Measurements from ENCODE around the gene ATL2.

ATL2 gene

DNA sequence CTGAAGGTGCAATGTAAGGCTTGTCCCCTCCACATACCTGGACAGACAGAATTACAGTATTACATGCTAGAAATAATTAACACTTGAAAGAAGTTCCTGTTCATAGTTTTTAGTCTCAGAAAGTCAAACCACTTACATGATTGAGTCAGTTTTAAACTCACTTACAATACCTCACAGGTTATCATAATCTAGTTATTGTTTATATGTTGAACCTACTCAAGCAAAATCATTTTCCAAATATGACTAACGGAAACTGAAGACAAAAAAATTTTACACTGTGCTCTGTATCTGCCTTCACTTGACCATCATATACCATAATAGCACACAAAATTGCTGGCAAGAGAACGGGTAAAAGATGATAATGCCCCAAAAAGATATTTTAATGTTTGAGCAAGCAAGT lies 78.5 kb downstream of the ATL2 start:
- H3K27ac ChIP-seq = no peak overlapping the region
- TF ChIP-seq, protein P1, sequence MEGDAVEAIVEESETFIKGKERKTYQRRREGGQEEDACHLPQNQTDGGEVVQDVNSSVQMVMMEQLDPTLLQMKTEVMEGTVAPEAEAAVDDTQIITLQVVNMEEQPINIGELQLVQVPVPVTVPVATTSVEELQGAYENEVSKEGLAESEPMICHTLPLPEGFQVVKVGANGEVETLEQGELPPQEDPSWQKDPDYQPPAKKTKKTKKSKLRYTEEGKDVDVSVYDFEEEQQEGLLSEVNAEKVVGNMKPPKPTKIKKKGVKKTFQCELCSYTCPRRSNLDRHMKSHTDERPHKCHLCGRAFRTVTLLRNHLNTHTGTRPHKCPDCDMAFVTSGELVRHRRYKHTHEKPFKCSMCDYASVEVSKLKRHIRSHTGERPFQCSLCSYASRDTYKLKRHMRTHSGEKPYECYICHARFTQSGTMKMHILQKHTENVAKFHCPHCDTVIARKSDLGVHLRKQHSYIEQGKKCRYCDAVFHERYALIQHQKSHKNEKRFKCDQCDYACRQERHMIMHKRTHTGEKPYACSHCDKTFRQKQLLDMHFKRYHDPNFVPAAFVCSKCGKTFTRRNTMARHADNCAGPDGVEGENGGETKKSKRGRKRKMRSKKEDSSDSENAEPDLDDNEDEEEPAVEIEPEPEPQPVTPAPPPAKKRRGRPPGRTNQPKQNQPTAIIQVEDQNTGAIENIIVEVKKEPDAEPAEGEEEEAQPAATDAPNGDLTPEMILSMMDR (IDR thresholded peaks at IDR 0.05; ENCODE audit: low read depth, low read length) = no peak
- H3K36me3 ChIP-seq = peaks cover 71% of the 10 kb centered on the region

DNA sequence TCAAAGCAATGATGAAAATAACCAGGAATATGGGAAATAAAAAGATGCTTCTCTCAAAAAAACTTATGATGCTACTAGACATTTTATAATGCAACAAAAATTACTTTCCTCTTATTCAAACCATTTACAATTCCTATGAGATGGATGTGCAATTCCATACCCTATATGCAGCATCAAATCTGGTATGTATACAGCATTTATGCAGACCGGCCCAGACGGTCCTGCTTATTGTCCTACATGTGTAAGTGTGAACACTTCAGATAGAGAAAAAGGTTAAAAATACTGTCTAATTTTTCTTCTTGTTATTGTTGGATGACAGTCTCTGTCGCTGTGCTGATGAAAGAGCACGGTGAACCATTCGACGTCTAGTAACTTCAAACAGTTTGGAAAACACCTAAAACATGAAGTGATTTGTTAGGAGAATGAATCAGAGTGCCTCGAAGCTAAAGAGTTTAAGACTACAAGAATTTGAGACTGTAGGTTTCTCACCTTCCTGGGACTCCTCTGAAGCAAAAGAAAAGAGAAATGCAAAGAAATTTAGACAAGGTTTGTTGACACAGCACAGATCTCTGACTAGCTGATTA lies 80.8 kb downstream of the ATL2 start:
- TF ChIP-seq, protein P1 (IDR thresholded peaks at IDR 0.05; ENCODE audit: low read depth, low read length) = no peak
- DNase-seq = no peak
- Histone ChIP-seq H3K4me3 (ENCODE audit: low read depth, low read length) (no peak overlapping the region), H3K27me3 (ENCODE audit: insufficient read depth, low read depth, severe bottlenecking) (no peaks in the 10 kb centered on the region), H3K27ac (no peak overlapping the region), H3K36me3 (peaks cover 55% of the 10 kb centered on the region), H3K9me3 (ENCODE audit: severe bottlenecking) (no peaks in the 10 kb centered on the region)

More for the DNA sequence above, 78.5 kb downstream of the ATL2 start:
- no peaks in the 10 kb centered on the region for H3K9me3 ChIP-seq (ENCODE audit: severe bottlenecking)
- DNase-seq = no peak
- no peak overlapping the region for H3K4me3 ChIP-seq (ENCODE audit: low read depth, low read length)
- H3K27me3 ChIP-seq (ENCODE audit: insufficient read depth, low read depth, severe bottlenecking) = no peaks in the 10 kb centered on the region

DNA sequence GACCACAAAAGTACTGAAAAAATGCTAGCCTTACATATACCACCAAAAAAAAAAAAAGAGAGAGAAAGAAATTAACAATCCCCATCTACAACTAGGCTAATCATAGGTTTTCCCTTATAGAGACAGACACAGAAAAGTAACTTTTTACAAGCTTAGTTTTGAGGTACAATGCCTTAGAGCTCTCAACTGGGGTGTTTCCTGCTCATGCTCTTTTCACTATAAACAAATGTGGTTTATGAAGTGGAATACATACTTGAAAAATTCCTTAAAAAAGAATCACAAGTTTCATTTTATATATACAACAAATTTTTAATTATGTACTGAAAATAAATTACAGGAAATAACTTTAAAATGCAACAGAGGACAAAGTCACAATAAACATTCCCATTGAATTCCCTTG lies 82.5 kb downstream of the ATL2 start:
- no peak for DNase-seq
- Histone ChIP-seq H3K27ac (no peak overlapping the region), H3K27me3 (ENCODE audit: insufficient read depth, low read depth, severe bottlenecking) (no peaks in the 10 kb centered on the region), H3K4me3 (ENCODE audit: low read depth, low read length) (no peak overlapping the region), H3K36me3 (peaks cover 46% of the 10 kb centered on the region), H3K9me3 (ENCODE audit: severe bottlenecking) (no peaks in the 10 kb centered on the region)
- TF ChIP-seq, protein P1 (IDR thresholded peaks at IDR 0.05; ENCODE audit: low read depth, low read length) = no peak

DNA sequence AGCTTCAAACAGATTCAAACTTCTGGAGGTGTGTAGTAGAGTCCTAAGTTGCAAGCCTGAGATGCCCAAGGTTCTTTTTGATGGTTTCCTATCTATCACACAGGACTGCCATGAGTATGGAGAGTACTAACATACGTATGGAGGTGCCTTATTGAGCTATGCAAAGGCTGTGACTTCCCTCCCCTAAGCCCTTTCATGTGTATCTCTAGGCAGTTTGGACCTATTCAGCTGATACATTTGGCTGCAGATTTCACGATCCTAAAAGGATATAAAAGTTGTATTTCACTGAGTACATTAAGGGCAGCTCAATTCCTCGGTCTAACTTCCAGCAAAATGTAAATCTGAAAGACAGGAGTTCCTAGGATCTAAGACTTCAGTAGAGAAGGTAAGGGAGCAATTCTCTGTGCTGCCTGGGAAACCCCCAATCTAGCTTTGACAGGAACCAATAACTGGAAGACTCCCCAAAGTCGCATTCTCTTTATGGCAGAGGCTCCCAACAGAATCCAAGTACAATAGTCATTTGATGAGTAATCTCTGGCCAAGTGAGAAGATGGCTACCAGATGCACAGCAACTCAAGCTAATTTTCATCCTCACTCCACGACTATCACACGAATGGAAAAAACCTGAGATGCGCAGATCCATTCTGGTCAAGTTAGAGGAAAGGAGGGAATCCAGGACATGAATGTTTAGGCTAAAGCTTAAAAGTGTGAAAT lies 83.8 kb downstream of the ATL2 start:
- Histone ChIP-seq H3K9me3 (ENCODE audit: severe bottlenecking) (no peaks in the 10 kb centered on the region), H3K36me3 (peaks cover 34% of the 10 kb centered on the region), H3K27me3 (ENCODE audit: insufficient read depth, low read depth, severe bottlenecking) (no peaks in the 10 kb centered on the region), H3K27ac (no peak overlapping the region), H3K4me3 (ENCODE audit: low read depth, low read length) (no peak overlapping the region)
- no peak for DNase-seq
- TF ChIP-seq, protein P1 (IDR thresholded peaks at IDR 0.05; ENCODE audit: low read depth, low read length) = no peak

DNA sequence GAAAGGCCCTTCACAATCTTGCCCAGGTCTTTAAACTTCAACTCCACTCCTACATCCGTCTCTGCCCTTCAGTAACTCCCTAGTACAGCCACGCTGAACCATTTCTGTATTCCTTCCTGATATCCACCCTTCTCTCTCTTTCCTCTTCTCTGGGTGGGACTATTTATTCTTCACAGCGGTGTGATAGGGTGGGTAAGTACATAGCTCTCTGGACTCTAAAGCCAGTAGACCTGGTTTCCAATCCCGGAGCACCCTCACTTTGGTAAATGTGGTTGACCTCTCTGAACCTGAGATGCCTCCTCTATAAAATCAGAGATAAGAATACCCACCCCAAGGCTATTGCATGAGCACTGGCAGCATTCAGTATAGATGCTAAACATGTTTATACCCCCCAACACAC lies 86.7 kb downstream of the ATL2 start:
- peaks cover 6% of the 10 kb centered on the region for H3K36me3 ChIP-seq
- H3K9me3 ChIP-seq (ENCODE audit: severe bottlenecking) = no peaks in the 10 kb centered on the region
- TF ChIP-seq, protein P1 (IDR thresholded peaks at IDR 0.05; ENCODE audit: low read depth, low read length) = no peak
- no peak overlapping the region for H3K27ac ChIP-seq
- DNase-seq = no peak
- H3K27me3 ChIP-seq (ENCODE audit: insufficient read depth, low read depth, severe bottlenecking) = no peaks in the 10 kb centered on the region
- no peak overlapping the region for H3K4me3 ChIP-seq (ENCODE audit: low read depth, low read length)

Measured in WERI-Rb-1 (cell line).